EH (cell line): ENCODE data around the gene TPH1.
A peak's percentile ranks its signal among the peaks of the same experiment; 100 is the strongest.

Experiments used
- DNase-seq: peaks from one replicate; pipeline ENCODE4 v3.0.0-alpha.2; 2015; ENCODE audit warnings: low read depth

TPH1 gene

DNA sequence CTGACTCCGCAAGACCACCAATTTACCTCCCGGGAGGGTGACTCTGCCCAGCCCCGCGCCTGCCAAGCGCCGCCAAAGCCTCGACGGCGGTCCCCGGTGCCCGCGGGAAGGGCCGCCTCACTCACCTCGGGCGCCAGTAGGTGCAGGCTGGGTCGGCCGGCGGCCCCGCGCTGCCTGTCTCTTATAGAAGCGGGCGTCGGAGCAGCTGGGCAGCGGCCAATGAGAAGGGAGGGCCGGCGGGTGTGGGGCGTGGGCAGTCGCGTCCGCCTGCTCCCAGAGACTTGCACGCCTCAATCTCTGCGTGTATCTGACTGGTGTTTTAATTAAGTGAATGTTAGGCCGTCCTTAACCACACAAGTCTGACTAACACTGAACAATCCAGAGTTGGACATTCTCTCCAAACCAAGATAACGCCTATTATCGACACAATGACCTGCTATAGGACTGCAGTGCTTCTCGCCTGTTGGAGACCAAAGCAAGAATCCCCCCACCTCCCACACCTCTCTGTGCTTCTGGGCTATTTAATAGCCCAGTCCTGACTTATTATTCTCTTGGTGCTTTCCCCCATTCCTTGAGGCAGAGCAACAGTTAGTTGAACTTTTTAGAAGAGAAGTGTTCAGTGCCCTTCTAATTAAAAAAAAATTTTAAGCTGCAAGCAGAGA is at the start of gene TPH1:
TSS of gene TPH1 (minus strand) at position 154 of the 662 bp plus-strand sequence. CDS start 5,507 bp downstream, outside the sequence.
- peak; percentile 32 for DNase-seq

GRCh38 chr11:18093959-18094358 is 47.9 kb upstream of the TPH1 start:
- DNase-seq: no peak

- peak; percentile 28 for DNase-seq
These were observed 45.7 kb upstream of the TPH1 start for GRCh38 chr11:18091731-18092130.

DNA sequence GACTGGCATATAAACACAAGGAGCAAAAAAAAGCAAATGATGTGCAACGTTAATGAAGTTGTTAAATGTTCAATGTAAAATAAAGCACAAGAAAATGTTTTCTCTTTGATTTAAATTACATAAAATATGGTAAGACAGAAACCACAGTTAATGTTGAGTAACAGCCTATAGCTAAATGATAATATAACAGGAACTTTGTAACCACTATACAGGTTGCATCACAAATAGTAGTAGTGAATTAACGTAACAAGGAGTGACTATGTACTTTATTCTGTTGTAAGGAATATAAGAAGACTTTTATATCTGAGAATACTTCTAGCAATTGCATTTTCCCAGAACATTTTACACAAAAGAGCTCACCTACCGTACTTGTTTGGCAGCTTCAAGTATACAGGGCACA is 42.9 kb upstream of the TPH1 start:
- DNase-seq: no peak

- peak; percentile 77 for DNase-seq
These were observed 42.3 kb upstream of the TPH1 start for GRCh38 chr11:18088366-18088765.

- DNase-seq: no peak
These were observed 35.5 kb upstream of the TPH1 start for GRCh38 chr11:18081551-18081950.

DNA sequence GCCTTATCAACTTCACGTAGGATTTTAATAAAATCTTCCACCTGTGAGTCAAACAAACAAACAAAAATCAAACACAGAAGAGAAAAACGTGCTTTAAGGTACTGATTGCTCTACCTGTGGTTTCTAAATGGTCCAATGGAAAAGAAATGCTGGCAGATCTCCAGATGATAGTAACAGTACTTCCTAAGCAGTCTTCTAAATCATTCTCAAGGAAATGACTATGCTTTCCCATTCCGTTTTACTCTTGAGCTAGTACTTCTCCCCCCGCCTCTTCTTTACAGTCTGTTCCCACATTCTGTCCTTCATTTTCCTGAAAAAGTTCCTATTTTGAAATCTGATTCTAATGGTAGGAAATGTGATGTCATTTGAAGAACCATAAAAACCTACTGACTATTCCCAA is 34.4 kb upstream of the TPH1 start:
- DNase-seq: no peak

DNA sequence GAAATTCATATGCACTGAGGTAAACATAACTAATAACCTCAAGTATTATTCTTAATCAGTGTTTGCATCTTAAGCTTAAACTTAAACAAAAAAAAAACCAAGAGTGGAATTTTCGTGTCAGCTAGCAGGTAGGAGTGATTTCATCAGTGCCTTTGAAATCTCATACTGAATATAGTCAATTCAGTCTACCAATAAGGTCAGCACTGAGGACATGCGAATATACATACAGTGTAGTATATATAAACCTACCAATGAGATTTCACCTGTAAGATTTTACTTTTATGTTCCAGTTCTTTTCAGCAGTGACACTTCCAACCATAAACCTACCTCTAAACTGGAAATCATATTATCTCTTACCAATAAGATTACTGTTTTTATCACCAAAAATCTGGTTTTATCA is 32.8 kb upstream of the TPH1 start:
- no peak for DNase-seq

DNA sequence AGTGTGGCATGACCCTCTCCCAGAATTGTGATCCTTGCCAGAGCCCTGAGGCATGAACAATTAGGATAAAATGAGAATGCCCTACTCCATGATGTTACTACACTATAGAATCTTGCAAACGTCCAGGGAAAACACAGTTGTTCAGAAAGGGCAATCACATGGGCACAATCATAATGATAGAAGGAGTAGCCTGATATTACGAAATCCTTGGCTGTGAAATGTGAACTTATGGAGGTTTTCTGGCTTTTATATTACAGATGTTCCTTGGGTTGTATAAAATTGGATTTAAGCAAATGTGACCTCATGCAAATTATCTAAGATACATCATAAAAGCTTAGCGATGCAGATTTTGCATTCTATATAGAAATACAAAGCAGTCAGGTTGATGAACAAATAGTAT is 29.4 kb upstream of the TPH1 start:
- no peak for DNase-seq

DNA sequence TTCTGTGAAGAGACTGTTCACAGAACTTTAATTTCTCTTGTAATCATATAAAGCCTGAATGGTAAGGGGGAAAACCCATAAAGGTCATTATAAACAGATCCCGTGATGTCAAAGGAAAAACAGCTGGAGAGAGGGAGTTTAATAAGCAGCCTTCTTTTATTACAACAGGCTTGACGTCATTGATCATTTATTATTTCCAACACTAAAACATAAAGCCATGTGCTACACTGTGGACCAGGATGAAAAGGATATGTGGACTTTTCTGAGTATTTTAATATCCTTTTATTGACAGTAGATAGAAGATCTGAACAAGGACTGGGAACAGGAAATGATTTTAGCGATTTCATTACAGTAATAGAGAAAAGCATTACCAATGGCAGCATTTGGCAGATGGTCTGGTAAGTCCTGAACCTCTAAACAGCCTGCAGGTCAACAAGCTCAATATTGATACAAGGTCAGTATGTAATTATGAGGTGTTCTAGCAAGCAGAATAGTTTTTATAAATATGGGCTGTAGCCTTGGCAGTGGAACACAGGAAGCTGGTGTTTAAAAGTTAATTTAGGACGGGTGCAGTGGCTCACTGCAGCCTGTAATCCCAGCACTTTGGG is 25.1 kb upstream of the TPH1 start:
- DNase-seq: no peak

- DNase-seq: no peak
These were observed 21.3 kb upstream of the TPH1 start for GRCh38 chr11:18067372-18067771.

GRCh38 chr11:18066626-18067025 is 20.6 kb upstream of the TPH1 start:
- peak; percentile 14 for DNase-seq

- DNase-seq: no peak
These were observed 19.5 kb upstream of the TPH1 start for GRCh38 chr11:18065572-18065971.

DNA sequence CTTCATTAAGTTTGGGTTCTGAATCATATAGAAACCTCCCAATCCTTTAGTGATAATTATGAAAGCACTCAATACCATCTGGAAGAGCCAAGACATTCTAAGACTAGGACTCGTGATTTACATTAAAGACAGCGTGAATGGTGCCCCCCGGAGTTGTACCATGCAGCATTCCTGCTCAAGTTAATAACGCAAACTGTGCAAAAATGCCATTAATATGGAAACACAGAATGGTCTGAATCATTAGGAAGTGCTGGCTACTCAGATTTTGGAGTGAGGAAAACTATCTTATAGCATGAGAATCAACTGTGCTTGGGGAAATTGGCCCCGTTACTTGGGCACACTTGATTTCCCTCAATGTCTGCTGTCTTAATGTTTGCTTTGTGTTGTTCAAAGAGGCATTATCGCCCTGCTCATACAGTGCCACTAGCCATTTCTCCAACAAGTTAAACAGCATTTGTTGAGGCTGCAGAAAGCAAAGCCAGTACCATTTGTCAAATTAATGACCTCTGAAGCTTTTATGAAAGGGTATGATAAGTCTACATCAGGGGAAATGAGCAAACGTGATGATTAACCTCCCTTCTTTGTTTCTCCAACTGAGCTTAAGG is 18.5 kb upstream of the TPH1 start:
- DNase-seq: no peak

DNA sequence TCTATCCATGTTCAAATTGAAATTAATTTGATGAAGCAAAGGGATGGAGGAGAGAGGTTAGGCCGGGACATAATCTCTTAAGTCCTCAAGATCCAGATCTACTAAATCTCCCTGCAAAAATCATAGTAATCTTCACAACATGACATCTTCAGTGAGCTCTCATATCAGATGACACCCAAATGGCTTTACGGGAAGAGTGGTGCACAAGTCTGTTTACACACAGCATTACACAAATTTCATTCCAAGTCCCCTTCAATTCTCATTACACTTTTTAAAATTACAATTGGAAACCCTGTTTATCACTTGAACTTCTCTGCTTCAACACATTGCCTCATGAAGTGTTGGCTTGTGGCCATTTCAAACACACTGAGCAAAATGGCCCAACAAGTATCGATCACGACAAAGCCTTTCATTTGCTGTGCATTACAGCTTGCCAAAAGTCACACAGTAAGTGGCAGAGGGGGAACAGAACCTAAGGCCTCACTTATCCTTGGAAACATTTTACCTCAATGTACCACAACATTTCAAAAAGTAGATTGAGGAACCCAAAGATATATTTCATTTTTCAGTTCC is 17.9 kb upstream of the TPH1 start:
- DNase-seq: no peak

- no peak for DNase-seq
These were observed 17.1 kb upstream of the TPH1 start for GRCh38 chr11:18063125-18063524.

- DNase-seq: no peak
These were observed 15.3 kb upstream of the TPH1 start for GRCh38 chr11:18061351-18061750.

- no peak for DNase-seq
These were observed 10.6 kb upstream of the TPH1 start for GRCh38 chr11:18056561-18057181.

DNA sequence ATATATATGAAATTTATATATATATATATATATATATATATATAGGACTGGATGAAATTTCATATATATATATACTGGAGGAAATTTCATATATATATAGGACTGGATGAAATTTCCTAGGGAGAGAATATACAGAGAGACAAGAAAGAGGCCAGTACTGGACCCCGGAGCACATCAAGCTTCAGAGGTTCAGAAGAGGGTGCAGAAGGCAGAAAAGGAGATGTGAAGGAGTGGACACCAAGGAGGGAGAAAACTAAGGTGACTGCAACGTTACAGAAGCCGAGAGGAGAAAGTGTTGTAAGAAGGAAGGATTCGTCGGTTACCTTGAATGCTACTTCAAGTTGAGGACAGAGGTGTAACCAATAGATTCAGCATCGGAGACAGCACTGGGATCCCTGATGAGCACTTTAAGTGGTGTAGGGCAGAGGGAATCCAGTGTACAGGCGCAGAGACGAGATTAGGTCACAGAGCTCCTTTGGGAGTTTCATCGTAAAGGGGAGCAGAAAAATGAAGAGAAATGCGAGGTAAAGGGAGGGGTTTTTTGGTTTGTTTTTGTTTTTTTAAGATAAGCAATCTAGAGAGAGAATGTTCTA is 8.5 kb upstream of the TPH1 start:
- DNase-seq: no peak

DNA sequence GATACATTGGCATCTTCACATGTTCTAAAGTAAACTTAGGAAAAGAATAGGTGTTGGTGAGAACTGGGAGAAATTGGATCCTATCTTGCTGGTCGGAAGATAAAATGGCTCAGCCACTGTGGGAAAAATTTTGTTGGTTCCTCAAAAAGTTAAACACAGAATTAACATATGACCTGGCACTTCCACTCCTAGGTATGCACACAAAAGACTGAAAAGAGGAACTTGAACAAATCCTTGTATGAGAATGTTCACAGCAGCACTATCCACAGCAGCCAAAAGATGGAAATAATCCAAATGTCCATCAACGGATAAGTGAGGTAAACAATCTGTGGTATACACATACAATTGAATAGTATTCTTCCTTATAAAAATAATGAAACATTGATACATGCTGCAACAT is 4.8 kb upstream of the TPH1 start:
- DNase-seq: no peak

GRCh38 chr11:18036456-18036855 is 9.6 kb downstream of the TPH1 start:
- no peak for DNase-seq

DNA sequence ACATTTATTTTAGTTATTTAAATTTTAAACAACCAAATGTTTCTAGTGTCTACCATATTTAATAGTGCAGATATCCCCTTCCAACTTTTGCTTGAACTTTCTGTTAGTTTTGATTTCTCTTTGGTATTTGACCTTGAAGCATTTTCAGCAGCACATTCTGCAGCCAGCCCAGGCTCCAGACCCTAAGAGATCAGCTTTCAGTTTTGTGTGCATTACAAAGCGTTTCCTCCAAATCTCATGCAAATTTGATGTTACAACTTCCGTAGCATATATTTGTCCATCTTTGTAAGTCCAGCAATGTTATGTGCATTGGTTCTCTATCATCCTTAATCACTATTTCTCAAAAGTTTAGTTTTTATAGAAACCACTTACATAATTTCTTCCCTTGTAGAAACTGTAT is 18.6 kb downstream of the TPH1 start:
- DNase-seq: no peak

GRCh38 chr11:18022419-18022818 is 23.6 kb downstream of the TPH1 start:
- DNase-seq: no peak
